Thyroid gland (tissue), 4 donors: ENCODE measurements around the gene ST3GAL3. TPM values are rescaled to one million over a fixed set of nuclear protein-coding genes. Genes with fewer than 3 reads are reported as not detected.
A peak's percentile ranks its signal among the peaks of the same experiment; 100 is the strongest.
"Not testable (repeated sequence)": the region's sequence is repeated elsewhere in the genome, so short reads cannot be mapped to it uniquely, and the experiment has no call there.

Source experiments
- DNase-seq, 2 donors: peaks; one replicate each; pipeline ENCODE4 v3.0.0-alpha.2; 2019
- H3K27ac ChIP-seq, 3 donors: fragments of 200-600 bp; sonication (generic); 1 replicate in 2 of 3; 2 replicates in 1 of 3; pipeline ENCODE4 v1.5.1; 2016 to 2019; ENCODE audit warnings: mild to moderate bottlenecking in 1 of 3, moderate library complexity in 1 of 3
- H3K27me3 ChIP-seq: fragments of 200-600 bp; sonication (generic); one replicate; pipeline ENCODE4 v1.5.1; 2019
- H3K36me3 ChIP-seq, 2 donors: fragments of 200-600 bp; sonication (generic); one replicate each; pipeline ENCODE4 v1.5.1; 2016 to 2019
- H3K4me1 ChIP-seq, 2 donors: fragments of 200-600 bp; sonication (generic); one replicate each; pipeline ENCODE4 v1.5.1; 2017 to 2019
- H3K4me3 ChIP-seq, 3 donors: fragments of 200-600 bp; sonication (generic); replicated peaks in 1 of 3; 1 replicate in 2 of 3; 2 replicates in 1 of 3; pipeline ENCODE4 v1.5.1; 2016; ENCODE audit warnings: mild to moderate bottlenecking in 1 of 3
- H3K9me3 ChIP-seq: fragments of 200-600 bp; sonication (generic); one replicate; pipeline ENCODE4 v1.5.1; 2017
- CTCF ChIP-seq, 6 experiments: fragments of 200-600 bp in 3 of 6; fragments of 450-650 bp in 3 of 6; sonication (generic) in 3 of 6; IDR thresholded peaks; one replicate each; pipeline ENCODE4 v1.5.1; 2016 to 2019; ENCODE audit warnings: antibody characterized with exemption in 6 of 6, mild to moderate bottlenecking in 2 of 6, inconsistent platforms in 1 of 6, moderate library complexity in 1 of 6
- POLR2A ChIP-seq, 2 donors: fragments of 450-650 bp; IDR thresholded peaks; one replicate each; pipeline ENCODE4 v1.6.1; 2017; ENCODE audit warnings: antibody characterized with exemption in 2 of 2, mild to moderate bottlenecking in 2 of 2, moderate library complexity in 1 of 2
- WGBS, 2 donors: methylation state at CpG; one replicate each; pipeline ENCODE4 v1.1.5; 2017; 5-methylcytosine and 5-hydroxymethylcytosine counted together
- intact Hi-C: fragments of 100-400 bp; cut with DNase I; formaldehyde crosslinking; loops from one replicate; pipeline ENCODE4 v1.15.1; 2023
- total RNA-seq, 4 donors: library from RNA; depleted of rRNA; stranded (reverse); fragments of >200 nt; gene quantifications; one replicate each; pipeline ENCODE4 v1.2.3, GENCODE V29; 2016

ST3GAL3 gene
- total RNA-seq, 4 donors from 2014 or later = 12.1 to 17.7 (median 14.3) TPM

- Histone ChIP-seq H3K9me3 (no peaks in the 10 kb centered on the region), H3K27ac (no peak overlapping the region), H3K4me3 (no peak overlapping the region), H3K4me1 (peaks cover 0 to 11% of the 10 kb centered on the region in 2 donors), H3K27me3 (no peaks in the 10 kb centered on the region), H3K36me3 (no peaks in the 10 kb centered on the region)
- no peak for DNase-seq
- WGBS, 2 donors = 90 to 91% methylated on average over 15 of the region's 15 CpGs
- intact Hi-C loops = no loop called here
- TF ChIP-seq POLR2A (IDR thresholded peaks at IDR 0.05) (no peak), CTCF (IDR thresholded peaks at IDR 0.05) (no peak)
These were observed 9.4 kb downstream of the ST3GAL3 start for GRCh38 chr1:43716559-43717281.

DNA sequence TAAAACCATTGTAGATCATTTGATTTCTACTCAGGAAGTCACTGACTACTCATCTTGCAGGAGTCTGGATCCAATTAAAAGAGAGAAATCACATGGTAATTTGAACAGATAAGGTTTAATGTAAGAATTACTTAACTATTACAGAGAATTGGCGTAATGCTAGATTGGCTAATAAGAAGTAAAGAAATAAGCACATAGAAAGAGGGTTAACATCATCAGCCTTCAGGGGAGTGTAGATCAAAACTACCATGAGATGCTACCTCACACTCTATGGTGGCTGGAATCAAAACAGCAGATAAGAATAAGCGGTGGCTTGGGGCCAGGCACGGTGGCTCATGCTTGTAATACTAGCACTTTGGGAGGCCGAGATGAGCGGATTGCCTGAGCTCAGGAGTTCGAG, 11.7 kb downstream of the ST3GAL3 start:
- Histone ChIP-seq H3K9me3 (no peaks in the 10 kb centered on the region), H3K27me3 (no peaks in the 10 kb centered on the region), H3K36me3 (no peaks in the 10 kb centered on the region), H3K4me3 (no peak overlapping the region), H3K27ac (no peak overlapping the region), H3K4me1 (peaks cover 0 to 8% of the 10 kb centered on the region in 2 donors)
- no peak for DNase-seq
- no peak for TF ChIP-seq POLR2A (IDR thresholded peaks at IDR 0.05)
- no peak for TF ChIP-seq CTCF (IDR thresholded peaks at IDR 0.05)
- intact Hi-C loops = no loop called here
- 93 to 94% methylated on average over 6 of the region's 6 CpGs for WGBS, 2 donors

DNA sequence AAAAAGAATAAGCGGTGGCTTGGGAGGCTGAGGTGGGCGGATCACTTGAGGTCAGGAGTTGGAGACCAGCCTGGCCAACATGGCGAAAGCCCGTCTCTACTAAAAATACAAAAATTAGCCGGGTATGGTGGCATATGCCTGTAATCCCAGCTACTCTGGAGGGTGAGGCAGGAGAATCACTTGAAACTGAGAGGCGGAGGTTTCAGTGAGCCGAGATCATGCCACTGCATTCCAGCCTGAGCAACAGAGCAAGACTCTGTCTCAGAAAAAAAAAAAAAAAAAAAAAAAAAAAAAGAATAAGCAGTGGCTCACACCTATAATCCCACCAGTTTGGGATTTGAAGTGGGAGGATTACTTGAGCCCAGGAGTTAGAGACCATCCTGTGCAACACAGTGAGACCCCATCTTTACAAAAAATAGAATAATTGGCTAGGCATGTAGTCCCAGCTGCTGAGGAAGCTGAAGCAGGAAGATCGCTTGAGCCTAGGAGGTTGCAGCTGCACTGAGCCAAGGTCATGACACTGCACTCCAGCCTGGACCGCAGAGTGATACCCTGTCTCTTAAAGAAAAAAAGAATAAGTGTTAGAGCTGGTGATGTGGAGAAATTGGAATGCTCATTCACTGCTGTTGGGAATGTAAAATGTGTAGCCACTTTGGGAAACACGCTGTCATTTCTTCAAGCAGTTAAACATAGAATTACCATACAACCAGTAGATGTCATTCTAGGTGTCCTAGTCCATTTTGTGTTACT, 12.5 kb downstream of the ST3GAL3 start:
- DNase-seq = peak; percentile 23 to 53
- H3K27me3 ChIP-seq, intact Hi-C loops, H3K4me1 ChIP-seq, H3K36me3 ChIP-seq, H3K9me3 ChIP-seq, H3K27ac ChIP-seq, H3K4me3 ChIP-seq: not testable (repeated sequence)
- 66 to 68% methylated on average over 10 of the region's 10 CpGs for WGBS, 2 donors

DNA sequence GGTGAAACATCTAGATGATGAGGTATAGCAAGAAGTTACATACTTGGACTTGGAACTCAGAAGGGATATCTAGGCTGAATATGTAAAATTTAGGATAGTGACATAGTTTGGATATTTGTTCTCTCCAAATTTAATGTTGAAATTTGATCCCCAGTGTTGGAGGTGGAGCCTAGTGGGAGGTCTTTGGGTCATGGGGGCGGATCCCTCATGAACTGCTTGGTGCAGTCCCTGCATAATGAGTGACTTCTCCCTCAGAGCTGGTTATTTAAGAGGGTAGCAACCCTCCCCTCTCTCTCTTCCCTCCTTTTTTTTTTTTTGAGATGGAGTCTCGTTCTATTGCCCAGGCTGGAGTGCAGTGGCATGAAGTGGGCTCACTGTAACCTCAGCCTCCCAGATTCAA, 15.5 kb downstream of the ST3GAL3 start:
- no peak overlapping the region for H3K4me3 ChIP-seq
- H3K27ac ChIP-seq = no peak overlapping the region
- peaks cover 0 to 8% of the 10 kb centered on the region in 2 donors for H3K4me1 ChIP-seq
- WGBS, 2 donors = 91 to 97% methylated on average over 2 of the region's 2 CpGs
- no peaks in the 10 kb centered on the region for H3K27me3 ChIP-seq
- intact Hi-C loops = no loop called here
- TF ChIP-seq CTCF (IDR thresholded peaks at IDR 0.05) (no peak), POLR2A (IDR thresholded peaks at IDR 0.05) (no peak)
- no peak for DNase-seq
- no peaks in the 10 kb centered on the region for H3K9me3 ChIP-seq
- no peaks in the 10 kb centered on the region for H3K36me3 ChIP-seq

GRCh38 chr1:43729816-43730463, 22.6 kb downstream of the ST3GAL3 start:
- Histone ChIP-seq H3K36me3 (no peaks in the 10 kb centered on the region), H3K27ac (no peak overlapping the region), H3K27me3 (no peaks in the 10 kb centered on the region), H3K4me1 (no peaks in the 10 kb centered on the region), H3K9me3 (no peaks in the 10 kb centered on the region), H3K4me3 (no peak overlapping the region)
- no peak for DNase-seq
- intact Hi-C loops = no loop called here
- WGBS, 2 donors = 91% methylated on average over 4 of the region's 4 CpGs
- TF ChIP-seq POLR2A (IDR thresholded peaks at IDR 0.05) = no peak
- TF ChIP-seq CTCF (IDR thresholded peaks at IDR 0.05) = no peak
